Keratinocyte (primary cell): ENCODE measurements around the gene CEMIP2. TPM values are rescaled to one million over a fixed set of nuclear protein-coding genes. Genes with fewer than 3 reads are reported as not detected.

ENCODE experiments used
- DNase-seq: peaks from one replicate; pipeline ENCODE4 v3.0.0-alpha.2; 2011; ENCODE audit warnings: low read depth, missing footprints, low spot score
- FAIRE-seq: peaks from 2 replicates; lab custom pipeline; 2011; peaks lifted over from hg19 to GRCh38; lab: Jason Lieb, UNC
- H2AFZ ChIP-seq: 2 replicates; pipeline ENCODE4 v1.6.0; 2012; ENCODE audit warnings: low read length, control low read depth, inconsistent platforms; ENCODE audit not compliant: control insufficient read depth
- H3K27ac ChIP-seq: 2 replicates; pipeline ENCODE4 v1.5.1; 2011; ENCODE audit warnings: low read length; ENCODE audit not compliant: control insufficient read depth, insufficient read depth
- H3K27me3 ChIP-seq: 3 replicates; pipeline ENCODE4 v1.6.0; 2011; ENCODE audit warnings: low read length; ENCODE audit not compliant: control insufficient read depth, insufficient read depth; ENCODE audit errors: extremely low read depth
- H3K36me3 ChIP-seq, 2 experiments: 2 replicates in 1 of 2; 3 replicates in 1 of 2; pipeline ENCODE4 v1.5.1; 2011; ENCODE audit warnings: low read length in 2 of 2, mild to moderate bottlenecking in 1 of 2; ENCODE audit not compliant: control insufficient read depth in 2 of 2, insufficient read depth in 2 of 2; ENCODE audit errors: extremely low read depth in 1 of 2
- H3K4me1 ChIP-seq: 3 replicates; pipeline ENCODE4 v1.5.1; 2011; ENCODE audit warnings: low read length; ENCODE audit not compliant: control insufficient read depth, insufficient read depth; ENCODE audit errors: extremely low read depth
- H3K4me2 ChIP-seq: 3 replicates; pipeline ENCODE4 v1.6.0; 2011; ENCODE audit warnings: low read depth, low read length; ENCODE audit not compliant: control insufficient read depth, insufficient read depth; ENCODE audit errors: extremely low read depth
- H3K4me3 ChIP-seq, 3 experiments: fragments of 200-600 bp in 1 of 3; sonication (generic) in 1 of 3; 2 replicates in 2 of 3; 3 replicates in 1 of 3; pipeline ENCODE4 v1.5.1; 2011 to 2016; ENCODE audit warnings: low read length in 3 of 3, mild to moderate bottlenecking in 3 of 3, control low read depth in 2 of 3, inconsistent platforms in 1 of 3, low read depth in 1 of 3, mixed read lengths in 1 of 3, mixed run types in 1 of 3, moderate library complexity in 1 of 3; ENCODE audit not compliant: control insufficient read depth in 2 of 3, insufficient read depth in 2 of 3; ENCODE audit errors: extremely low read depth in 1 of 3
- H3K79me2 ChIP-seq: 2 replicates; pipeline ENCODE4 v1.6.0; 2012; ENCODE audit warnings: low read length; ENCODE audit not compliant: control insufficient read depth, insufficient read depth
- H3K9ac ChIP-seq: 3 replicates; pipeline ENCODE4 v1.6.0; 2011; ENCODE audit warnings: low read length; ENCODE audit not compliant: control insufficient read depth, insufficient read depth; ENCODE audit errors: extremely low read depth
- H3K9me1 ChIP-seq: 3 replicates; pipeline ENCODE4 v1.6.0; 2011; ENCODE audit warnings: low read length; ENCODE audit not compliant: control insufficient read depth, insufficient read depth; ENCODE audit errors: extremely low read depth
- H3K9me3 ChIP-seq: 2 replicates; pipeline ENCODE4 v1.5.1; 2012; ENCODE audit warnings: low read depth, low read length; ENCODE audit not compliant: control insufficient read depth
- H4K20me1 ChIP-seq: 3 replicates; pipeline ENCODE4 v1.6.0; 2011; ENCODE audit warnings: low read length; ENCODE audit not compliant: control insufficient read depth, insufficient read depth; ENCODE audit errors: extremely low read depth
- CTCF ChIP-seq, 3 experiments: IDR thresholded peaks in 1 of 3; conservative IDR thresholded peaks in 1 of 3; optimal IDR thresholded peaks in 1 of 3; 2 replicates in 2 of 3; 3 replicates in 1 of 3; pipeline versions ENCODE3 to v1.5.1; 2011; ENCODE audit warnings: low read length in 3 of 3, mild to moderate bottlenecking in 3 of 3, moderate library complexity in 2 of 3, control low read depth in 1 of 3, inconsistent platforms in 1 of 3; ENCODE audit not compliant: insufficient read depth in 2 of 3; ENCODE audit errors: extremely low read depth in 1 of 3
- EZH2 ChIP-seq: IDR thresholded peaks from one replicate; pipeline ENCODE4 v1.6.1; 2012; ENCODE audit warnings: inconsistent platforms, mild to moderate bottlenecking, low read length, moderate library complexity
- dilution Hi-C: fragments of 300-500 bp; cut with MboI; formaldehyde crosslinking; loops from one replicate; pipeline ENCODE4 v1.7.0; 2020; ENCODE audit warnings: low sequenced_read_pairs; ENCODE audit not compliant: extremely low pct_ligation_motif_present
- polyA plus RNA-seq, 5 experiments: library from polyadenylated mRNA; depleted of rRNA in 3 of 5; stranded (reverse) in 3 of 5; stranded (forward) in 1 of 5; unstranded in 1 of 5; fragments of >200 nt; gene quantifications; 1 replicate in 1 of 5; 2 replicates in 3 of 5; 3 replicates in 1 of 5; pipeline versions ENCODE4 v1.2.1 to v1.2.3, GENCODE V29; 2011 to 2012; ENCODE audit warnings: missing spikeins in 2 of 5, low read depth in 1 of 5, low replicate concordance in 1 of 5

CEMIP2 gene
- polyA plus RNA-seq, 1 donor (not counting 4 experiments of a cell fraction or from before 2014, with no cell fraction given): 47.7 TPM

GRCh38 chr9:71685394-71685793 is 82.9 kb downstream of the CEMIP2 start:
- no peak overlapping the region for H2AFZ ChIP-seq
- H3K27me3 ChIP-seq: no peaks in the 10 kb centered on the region
- H3K27ac ChIP-seq: no peak overlapping the region
- no peak for DNase-seq
- peaks cover 9 to 10% of the 10 kb centered on the region in 2 experiments for H3K36me3 ChIP-seq
- no peak overlapping the region for H3K4me3 ChIP-seq
- dilution Hi-C loops: no loop called here
- H3K4me2 ChIP-seq: no peak overlapping the region
- H3K4me1 ChIP-seq: peaks cover 48% of the 10 kb centered on the region
- FAIRE-seq: no peak
- TF ChIP-seq EZH2 (no peak), CTCF (optimal IDR thresholded peaks at IDR 0.05 in 1 of 3, IDR thresholded peaks at IDR 0.05 in 1 of 3, conservative IDR thresholded peaks at IDR 0.05 in 1 of 3; ENCODE audit: extremely low read depth in 1 of 3, insufficient read depth in 2 of 3, low read length in 3 of 3) (no peak)
- no peaks in the 10 kb centered on the region for H3K79me2 ChIP-seq
- H3K9ac ChIP-seq: no peak overlapping the region
- no peaks in the 10 kb centered on the region for H3K9me1 ChIP-seq
- H3K9me3 ChIP-seq: no peaks in the 10 kb centered on the region
- no peaks in the 10 kb centered on the region for H4K20me1 ChIP-seq

- DNase-seq (no peak), FAIRE-seq (no peak)
- dilution Hi-C loops: no loop called here
- Histone ChIP-seq H3K27me3 (no peaks in the 10 kb centered on the region), H3K9me1 (no peaks in the 10 kb centered on the region), H3K4me2 (no peak overlapping the region), H3K36me3 (peaks cover 5 to 7% of the 10 kb centered on the region in 2 experiments), H3K4me1 (peaks cover 53% of the 10 kb centered on the region), H4K20me1 (no peaks in the 10 kb centered on the region), H3K79me2 (no peaks in the 10 kb centered on the region), H2AFZ (no peak overlapping the region), H3K27ac (peak overlapping the region; percentile 13), H3K9ac (no peak overlapping the region), H3K4me3 (no peak overlapping the region), H3K9me3 (no peaks in the 10 kb centered on the region)
- TF ChIP-seq CTCF (optimal IDR thresholded peaks at IDR 0.05 in 1 of 3, IDR thresholded peaks at IDR 0.05 in 1 of 3, conservative IDR thresholded peaks at IDR 0.05 in 1 of 3; ENCODE audit: extremely low read depth in 1 of 3, insufficient read depth in 2 of 3, low read length in 3 of 3) (no peak), EZH2 (no peak)
Observed at GRCh38 chr9:71684566-71684965, 83.7 kb downstream of the CEMIP2 start.
